Activated CD8-positive, alpha-beta T cell treated with anti-CD3 and anti-CD28 coated beads for 36 hours (primary cell): ENCODE measurements around the gene ACAD8. TPM values are rescaled to one million over a fixed set of nuclear protein-coding genes. Genes with fewer than 3 reads are reported as not detected.

ENCODE experiments used
- ATAC-seq: fragments of 200-7000 bp; cut with Tn5 transposase; one replicate; pipeline ENCODE4 v1.10.0; 2021; ENCODE audit warnings: mild to moderate bottlenecking, moderate library complexity
- CTCF ChIA-PET: fragments of 350-600 bp; sonication (Branson Sonifier 250); formaldehyde crosslinking; loops from one replicate; lab custom pipeline; 2021; ENCODE audit warnings: antibody characterized with exemption; lab: Charles Lee
- POLR2A ChIA-PET: fragments of 350-600 bp; sonication (Branson Sonifier 250); formaldehyde crosslinking; loops from one replicate; lab custom pipeline; 2021; ENCODE audit warnings: antibody characterized with exemption; lab: Charles Lee
- DNase-seq: peaks from one replicate; pipeline ENCODE4 v3.0.0-alpha.2; 2020
- H3K27ac Mint-ChIP-seq: one replicate; pipeline ENCODE4 v1.8.0; 2021; ENCODE audit warnings: mild to moderate bottlenecking, mixed read lengths
- H3K27me3 Mint-ChIP-seq: one replicate; pipeline ENCODE4 v1.8.0; 2021; ENCODE audit warnings: mixed read lengths
- H3K36me3 Mint-ChIP-seq: one replicate; pipeline ENCODE4 v1.8.0; 2021; ENCODE audit warnings: low read depth, mixed read lengths
- H3K4me1 Mint-ChIP-seq: one replicate; pipeline ENCODE4 v1.8.0; 2021; ENCODE audit warnings: low read depth, mixed read lengths
- H3K4me3 Mint-ChIP-seq: one replicate; pipeline ENCODE4 v1.8.0; 2021; ENCODE audit warnings: mild to moderate bottlenecking, moderate library complexity, mixed read lengths
- H3K9me3 Mint-ChIP-seq: one replicate; pipeline ENCODE4 v1.8.0; 2021; ENCODE audit warnings: mixed read lengths
- CTCF ChIP-seq: fragments of 200-600 bp; IDR thresholded peaks from one replicate; pipeline ENCODE4 v1.8.0; 2022; ENCODE audit warnings: antibody characterized with exemption, mild to moderate bottlenecking
- intact Hi-C: fragments of 100-400 bp; cut with micrococcal nuclease; formaldehyde crosslinking; loops from one replicate; pipeline ENCODE4 v1.10.0; 2022
- total RNA-seq, 2 experiments: library from RNA; stranded (reverse); gene quantifications; one replicate each; pipeline ENCODE4 v1.2.3, GENCODE V29; 2021

Gene ACAD8
- 10 to 100 TPM; 13.1 to 13.8 TPM for total RNA-seq

GRCh38 chr11:134253188-134253993, at the start of gene ACAD8, which contains the start of gene THYN1:
Gene ACAD8 (plus strand): TSS chr11:134253568. CDS start chr11:134253601, 33 bp downstream.
Gene THYN1 (minus strand): TSS chr11:134253352. CDS start chr11:134252882, 470 bp downstream.
- Mint-ChIP-seq H3K4me3 (peak within 1 kb of the TSS; percentile 99), H3K9me3 (no peaks in the 10 kb centered on the region), H3K36me3 (peaks cover 16% of the 10 kb centered on the region), H3K27ac (peak within 1 kb of the TSS; percentile 94), H3K27me3 (no peaks in the 10 kb centered on the region), H3K4me1 (peaks cover 34% of the 10 kb centered on the region)
- ChIA-PET CTCF (interaction anchor here (0.6 to 2.2 kb wide), 5 partner anchors 9 to 42 kb away, joined by 3 to 14 read pairs (median 5); partner anchors contain the start of genes GLB1L3, NCAPD3 and VPS26B), POLR2A (interaction anchor here (0.5 to 3.3 kb wide), 7 partner anchors 10 to 36 kb away, joined by 3 to 18 read pairs (median 3); partner anchors contain the start of genes NCAPD3 and VPS26B)
- peak; percentile 98 for DNase-seq
- intact Hi-C loops = no loop called here
- TF ChIP-seq CTCF = no peak
- ATAC-seq = peak; percentile 99

- ChIA-PET POLR2A (no interaction called here), CTCF (interaction anchor here (0.7 to 3.3 kb wide), 6 partner anchors 11 to 155 kb away, joined by 3 to 14 read pairs (median 3); partner anchors contain the start of gene GLB1L3)
- Mint-ChIP-seq H3K27me3 (no peaks in the 10 kb centered on the region), H3K4me1 (no peaks in the 10 kb centered on the region), H3K4me3 (no peak overlapping the region), H3K27ac (no peak overlapping the region), H3K9me3 (no peaks in the 10 kb centered on the region), H3K36me3 (peaks cover 70% of the 10 kb centered on the region)
- no peak for TF ChIP-seq CTCF
- ATAC-seq (no peak), DNase-seq (no peak)
- intact Hi-C loops = no loop called here
These were observed 47.6 kb upstream of the ACAD8 start for GRCh38 chr11:134205729-134206128.

- POLR2A ChIA-PET = no interaction called here
- Mint-ChIP-seq H3K27me3 (no peaks in the 10 kb centered on the region), H3K36me3 (peaks cover 69% of the 10 kb centered on the region), H3K4me3 (no peak overlapping the region), H3K9me3 (no peaks in the 10 kb centered on the region), H3K27ac (no peak overlapping the region), H3K4me1 (no peaks in the 10 kb centered on the region)
- ATAC-seq = no peak
- no peak for DNase-seq
- intact Hi-C loops = no loop called here
- CTCF ChIA-PET = interaction anchor here (0.7 to 3.3 kb wide), 4 partner anchors 11 to 156 kb away, joined by 3 to 14 read pairs (median 6); partner anchors contain the start of gene GLB1L3
- no peak for TF ChIP-seq CTCF
These were observed 47.2 kb upstream of the ACAD8 start for GRCh38 chr11:134206185-134206584.

- CTCF ChIA-PET = interaction anchor here (0.7 to 3.3 kb wide), 17 partner anchors 12 to 180 kb away, joined by 3 to 18 read pairs (median 4); partner anchors contain the start of genes GLB1L3, NCAPD3 and VPS26B
- ATAC-seq = peak; percentile 42
These were observed 45.7 kb upstream of the ACAD8 start for GRCh38 chr11:134207538-134208239.

More at GRCh38 chr11:134207538-134208239, 45.7 kb upstream of the ACAD8 start:
- no peaks in the 10 kb centered on the region for H3K9me3 Mint-ChIP-seq
- intact Hi-C loops = no loop called here
- DNase-seq = peak; percentile 79
- H3K27me3 Mint-ChIP-seq = no peaks in the 10 kb centered on the region
- peaks cover 67% of the 10 kb centered on the region for H3K36me3 Mint-ChIP-seq
- H3K4me1 Mint-ChIP-seq = peaks cover 3% of the 10 kb centered on the region
- no peak overlapping the region for H3K4me3 Mint-ChIP-seq
- POLR2A ChIA-PET = interaction anchor here (1.0 to 1.3 kb wide), 2 partner anchors 17 to 31 kb away, joined by 3 read pairs; partner anchors contain the start of genes NCAPD3 and VPS26B
- H3K27ac Mint-ChIP-seq = no peak overlapping the region
- peak; percentile 85 for TF ChIP-seq CTCF
